Measurements from ENCODE around the gene IL1RAP.

The IL1RAP gene

DNA sequence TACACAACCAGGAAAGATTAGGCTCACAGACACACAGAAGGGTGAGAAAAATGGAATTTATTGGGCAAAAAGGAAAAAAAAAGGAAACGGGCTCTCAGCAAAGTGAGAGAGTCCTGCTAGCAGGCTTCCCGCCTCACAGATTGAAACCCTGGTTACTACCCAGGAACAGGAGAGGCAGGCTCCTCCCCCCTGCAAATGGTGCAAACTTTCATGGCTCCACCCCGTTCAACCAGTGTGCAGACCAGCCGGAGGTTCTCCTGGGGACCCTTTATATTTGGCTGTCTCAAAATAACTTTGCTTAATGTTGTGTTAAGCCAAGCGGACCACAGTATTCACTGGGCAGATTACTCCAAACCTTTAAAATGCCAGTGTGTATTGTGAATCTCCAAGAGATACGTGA lies 40.3 kb downstream of the IL1RAP start:
- POLR2A ChIA-PET (ENCODE audit: low non-redundant PET): no interaction called here
- CTCF ChIA-PET: no interaction called here
- TF ChIP-seq, protein P1, sequence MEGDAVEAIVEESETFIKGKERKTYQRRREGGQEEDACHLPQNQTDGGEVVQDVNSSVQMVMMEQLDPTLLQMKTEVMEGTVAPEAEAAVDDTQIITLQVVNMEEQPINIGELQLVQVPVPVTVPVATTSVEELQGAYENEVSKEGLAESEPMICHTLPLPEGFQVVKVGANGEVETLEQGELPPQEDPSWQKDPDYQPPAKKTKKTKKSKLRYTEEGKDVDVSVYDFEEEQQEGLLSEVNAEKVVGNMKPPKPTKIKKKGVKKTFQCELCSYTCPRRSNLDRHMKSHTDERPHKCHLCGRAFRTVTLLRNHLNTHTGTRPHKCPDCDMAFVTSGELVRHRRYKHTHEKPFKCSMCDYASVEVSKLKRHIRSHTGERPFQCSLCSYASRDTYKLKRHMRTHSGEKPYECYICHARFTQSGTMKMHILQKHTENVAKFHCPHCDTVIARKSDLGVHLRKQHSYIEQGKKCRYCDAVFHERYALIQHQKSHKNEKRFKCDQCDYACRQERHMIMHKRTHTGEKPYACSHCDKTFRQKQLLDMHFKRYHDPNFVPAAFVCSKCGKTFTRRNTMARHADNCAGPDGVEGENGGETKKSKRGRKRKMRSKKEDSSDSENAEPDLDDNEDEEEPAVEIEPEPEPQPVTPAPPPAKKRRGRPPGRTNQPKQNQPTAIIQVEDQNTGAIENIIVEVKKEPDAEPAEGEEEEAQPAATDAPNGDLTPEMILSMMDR (conservative IDR thresholded peaks at IDR 0.05; ENCODE audit: low read depth): no peak
- no peak for DNase-seq (ENCODE audit: low spot score)
- 0 out of 2 replicates have a peak overlapping the region, but pooled peaks have one; percentile 23 for H3K27ac ChIP-seq

DNA sequence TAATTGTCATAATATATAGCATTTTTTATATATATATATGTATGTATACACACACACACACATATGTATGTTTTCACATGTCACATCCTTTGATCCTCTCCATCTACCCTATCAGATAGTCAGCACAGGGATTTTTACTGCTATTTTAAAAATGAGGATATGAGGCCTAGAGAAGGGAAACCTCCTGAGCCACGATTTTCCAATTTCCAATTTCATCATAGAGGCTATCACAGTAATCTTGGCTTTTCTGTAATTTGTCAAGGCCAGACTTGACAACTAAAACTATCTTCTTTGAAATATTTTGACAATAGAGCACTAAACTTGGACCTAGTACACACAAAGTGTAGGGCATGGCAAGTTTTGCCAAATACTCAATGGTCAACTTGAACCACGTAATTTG lies 42.5 kb downstream of the IL1RAP start:
- no peak for DNase-seq (ENCODE audit: low spot score)
- TF ChIP-seq, protein P1 (conservative IDR thresholded peaks at IDR 0.05; ENCODE audit: low read depth): no peak

DNA sequence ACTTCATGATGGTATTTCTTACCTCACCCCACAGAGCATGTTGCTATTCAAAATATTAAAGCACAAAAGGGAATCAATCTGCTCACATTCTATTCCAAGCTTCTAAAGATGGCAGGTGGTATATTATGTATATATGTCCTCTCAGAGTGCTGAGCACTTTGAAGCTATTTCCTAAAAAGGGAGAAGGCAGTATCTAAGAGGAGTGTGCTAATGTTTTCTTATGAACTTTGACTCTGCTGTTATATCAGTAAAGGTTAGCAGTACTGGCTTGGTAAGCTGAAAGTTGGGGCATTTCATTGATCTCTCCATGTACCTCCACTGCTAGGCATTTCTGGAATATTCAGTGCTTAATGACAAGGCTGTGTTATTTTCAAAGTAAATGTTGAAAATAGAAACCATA lies 43.4 kb downstream of the IL1RAP start:
- POLR2A ChIA-PET (ENCODE audit: low non-redundant PET): no interaction called here
- TF ChIP-seq, protein P1 (conservative IDR thresholded peaks at IDR 0.05; ENCODE audit: low read depth): no peak
- DNase-seq (ENCODE audit: low spot score): no peak
- no peak overlapping the region for H3K27ac ChIP-seq
- CTCF ChIA-PET: interaction anchor here (0.7 kb wide), 1 partner anchor 1295 kb away, joined by 4 read pairs; no protein-coding TSS in a partner anchor

More for the DNA sequence above, 42.5 kb downstream of the IL1RAP start:
- ChIA-PET POLR2A (ENCODE audit: low non-redundant PET) (no interaction called here), CTCF (interaction anchor here (0.8 kb wide), 1 partner anchor 249 kb away, joined by 4 read pairs; no protein-coding TSS in a partner anchor)
- H3K27ac ChIP-seq: no peak overlapping the region

DNA sequence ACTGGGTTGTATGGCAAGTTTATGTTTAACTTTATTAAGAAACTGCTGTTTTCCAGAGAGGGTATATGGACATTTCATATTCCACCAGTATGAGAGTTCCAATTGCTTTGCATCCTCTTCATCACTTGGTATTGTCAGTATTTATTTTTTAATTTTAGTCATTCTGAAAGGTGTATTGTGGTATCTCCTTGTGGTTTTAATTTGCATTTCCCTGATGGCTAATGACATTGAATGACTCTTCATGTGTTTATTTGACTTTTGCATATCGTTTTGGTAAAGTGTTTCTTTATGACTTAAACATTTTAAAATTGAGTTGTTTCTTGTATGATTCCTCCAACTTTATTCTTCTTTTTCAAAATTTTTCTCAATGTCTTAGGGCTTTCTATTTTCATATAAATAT lies 44.4 kb downstream of the IL1RAP start:
- TF ChIP-seq, protein P1 (conservative IDR thresholded peaks at IDR 0.05; ENCODE audit: low read depth): no peak
- no peak overlapping the region for H3K27ac ChIP-seq
- ChIA-PET CTCF (no interaction called here), POLR2A (ENCODE audit: low non-redundant PET) (no interaction called here)
- DNase-seq (ENCODE audit: low spot score): no peak

DNA sequence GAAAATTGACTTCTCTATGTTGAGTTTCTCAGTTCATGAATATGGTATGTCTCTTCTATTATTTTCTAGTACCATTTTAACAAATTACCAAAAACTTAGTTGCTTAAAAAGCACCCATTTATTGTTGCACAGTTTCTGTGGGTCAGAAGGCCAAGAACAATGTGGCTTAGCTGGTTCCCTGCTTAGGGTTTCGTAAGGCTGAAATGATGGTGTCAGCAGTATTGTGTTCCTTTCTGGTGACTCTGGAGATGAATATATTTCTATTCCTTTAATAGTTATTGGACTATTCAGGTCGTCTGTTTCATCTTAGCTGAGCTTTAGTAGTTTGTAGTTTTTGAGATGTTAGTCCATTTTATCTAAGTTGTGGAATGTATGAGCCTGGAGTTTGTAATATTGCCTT lies 44.9 kb downstream of the IL1RAP start:
- POLR2A ChIA-PET (ENCODE audit: low non-redundant PET): no interaction called here
- TF ChIP-seq, protein P1 (conservative IDR thresholded peaks at IDR 0.05; ENCODE audit: low read depth): no peak
- H3K27ac ChIP-seq: no peak overlapping the region
- CTCF ChIA-PET: no interaction called here
- no peak for DNase-seq (ENCODE audit: low spot score)

DNA sequence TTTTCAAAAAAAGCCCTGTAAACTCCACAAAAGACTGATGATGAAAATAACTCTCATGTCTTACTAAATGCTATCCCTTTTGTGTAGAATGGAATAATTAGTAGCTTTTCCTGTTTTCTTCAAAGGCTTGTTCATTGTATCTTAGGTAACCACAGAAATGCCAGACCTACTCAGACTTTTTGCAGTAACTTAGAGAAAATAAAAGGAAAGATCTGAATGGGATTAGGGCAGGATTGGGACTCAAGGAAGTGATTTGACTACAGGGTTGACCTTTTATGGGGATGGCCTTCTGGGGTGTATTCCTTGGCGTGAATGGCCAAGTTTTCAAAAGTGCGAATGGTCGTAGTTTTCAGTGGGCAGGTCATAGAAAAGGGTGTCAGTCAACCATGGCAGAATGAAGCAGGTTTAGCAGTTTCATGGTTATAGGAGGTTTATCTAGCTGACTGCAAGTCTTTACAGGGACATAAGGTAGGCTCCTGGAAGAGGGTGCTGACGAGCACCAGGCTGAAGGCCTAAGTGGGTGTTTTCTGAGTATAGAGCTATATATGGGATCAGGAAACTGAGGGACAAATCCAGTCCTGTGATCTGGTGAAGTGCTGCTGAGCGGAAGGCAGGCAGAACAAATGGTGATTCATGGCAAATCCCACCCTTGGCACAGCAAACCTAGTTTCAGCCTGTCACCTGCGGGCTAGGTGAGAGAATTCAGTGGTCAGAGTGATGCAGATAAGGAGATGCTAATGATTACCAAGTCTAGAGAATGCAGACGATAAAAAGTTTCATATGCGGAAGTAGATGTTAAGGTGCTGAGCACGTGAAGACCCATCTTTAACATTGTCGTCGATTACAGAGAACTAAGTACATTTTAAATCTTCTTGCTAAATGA lies 46.4 kb downstream of the IL1RAP start:
- POLR2A ChIA-PET (ENCODE audit: low non-redundant PET): no interaction called here
- H3K27ac ChIP-seq: no peak overlapping the region
- CTCF ChIA-PET: no interaction called here
- TF ChIP-seq, protein P1 (conservative IDR thresholded peaks at IDR 0.05; ENCODE audit: low read depth): no peak
- DNase-seq (ENCODE audit: low spot score): no peak
